Chondrocyte (in vitro differentiated cells): ENCODE measurements around the gene HOXA9. TPM values are rescaled to one million over a fixed set of nuclear protein-coding genes. Genes with fewer than 3 reads are reported as not detected.

Source experiments
- DNase-seq: peaks from one replicate; pipeline ENCODE4 v3.0.0; 2021; ENCODE audit warnings: mixed read lengths, low spot score
- H3K27ac Mint-ChIP-seq: one replicate; pipeline ENCODE4 v1.8.0; 2021; ENCODE audit warnings: mild to moderate bottlenecking, moderate library complexity, mixed read lengths; ENCODE audit not compliant: unreplicated experiment
- H3K27me3 Mint-ChIP-seq: 2 replicates; pipeline ENCODE4 v1.8.0; 2021; ENCODE audit warnings: low read depth, mixed read lengths
- H3K36me3 Mint-ChIP-seq: 2 replicates; pipeline ENCODE4 v1.8.0; 2021; ENCODE audit warnings: low read depth, mixed read lengths
- H3K4me1 Mint-ChIP-seq: 2 replicates; pipeline ENCODE4 v1.8.0; 2021; ENCODE audit warnings: low read depth, mild to moderate bottlenecking, mixed read lengths
- H3K4me3 Mint-ChIP-seq: one replicate; pipeline ENCODE4 v1.8.0; 2021; ENCODE audit warnings: mild to moderate bottlenecking, moderate library complexity, mixed read lengths; ENCODE audit not compliant: unreplicated experiment
- H3K9me3 Mint-ChIP-seq: 2 replicates; pipeline ENCODE4 v1.8.0; 2021; ENCODE audit warnings: low read depth, mixed read lengths
- total RNA-seq: library from RNA; stranded (reverse); gene quantifications from 3 replicates; pipeline ENCODE4 v1.2.1, GENCODE V29; 2021
- TF ChIP-seq, protein P1 (sequence below): fragments of 200-600 bp; sonication (generic); IDR thresholded peaks from 2 replicates; pipeline ENCODE4 v1.5.0; 2021; ENCODE audit warnings: antibody characterized with exemption, mild to moderate bottlenecking, moderate library complexity

The HOXA9 gene
- total RNA-seq, 1 donor from 2014 or later = not detected

DNA sequence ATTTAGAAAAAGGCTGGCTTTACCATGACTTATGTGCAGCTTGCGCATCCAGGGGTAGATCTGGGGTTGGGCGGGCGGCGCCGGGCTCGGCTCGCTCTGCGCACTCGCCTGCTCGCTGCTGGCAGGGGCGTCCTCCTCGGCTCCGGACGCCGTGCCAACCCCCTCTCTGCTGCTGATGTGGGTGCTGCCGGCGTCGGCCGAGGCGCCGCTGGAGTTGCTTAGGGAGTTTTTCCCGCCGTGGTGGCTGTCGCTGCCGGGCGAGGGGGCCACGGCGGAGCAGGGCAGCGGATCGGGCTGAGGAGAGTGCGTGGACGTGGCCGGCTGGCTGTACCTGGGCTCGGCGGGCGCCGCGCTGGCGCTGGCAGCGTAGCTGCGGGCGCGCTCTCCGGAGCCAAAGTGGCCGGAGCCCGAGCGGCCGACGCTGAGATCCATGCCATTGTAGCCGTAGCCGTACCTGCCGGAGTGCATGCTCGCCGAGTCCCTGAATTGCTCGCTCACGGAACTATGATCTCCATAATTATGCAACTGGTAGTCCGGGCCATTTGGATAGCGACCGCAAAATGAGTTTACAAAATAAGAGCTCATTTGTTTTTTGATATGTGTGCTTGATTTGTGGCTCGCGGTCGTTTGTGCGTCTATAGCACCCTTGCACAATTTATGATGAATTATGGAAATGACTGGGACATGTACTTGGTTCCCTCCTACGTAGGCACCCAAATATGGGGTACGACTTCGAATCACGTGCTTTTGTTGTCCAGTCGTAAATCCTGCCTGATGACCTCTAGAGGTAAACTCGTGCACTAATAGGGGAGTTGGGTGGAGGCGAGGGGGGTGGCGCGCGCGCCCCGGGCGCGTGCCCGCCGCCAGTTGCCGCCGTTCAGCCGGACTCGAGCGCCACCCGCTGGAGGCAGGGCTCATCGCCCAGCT lies 22.1 kb downstream of the HOXA9 start, which contains the start of gene HOXA5:
Gene HOXA5 (minus strand): TSS at position 659 of the 927 bp plus-strand sequence. CDS start 74 bp downstream, at position 585.
- TF ChIP-seq, protein P1, sequence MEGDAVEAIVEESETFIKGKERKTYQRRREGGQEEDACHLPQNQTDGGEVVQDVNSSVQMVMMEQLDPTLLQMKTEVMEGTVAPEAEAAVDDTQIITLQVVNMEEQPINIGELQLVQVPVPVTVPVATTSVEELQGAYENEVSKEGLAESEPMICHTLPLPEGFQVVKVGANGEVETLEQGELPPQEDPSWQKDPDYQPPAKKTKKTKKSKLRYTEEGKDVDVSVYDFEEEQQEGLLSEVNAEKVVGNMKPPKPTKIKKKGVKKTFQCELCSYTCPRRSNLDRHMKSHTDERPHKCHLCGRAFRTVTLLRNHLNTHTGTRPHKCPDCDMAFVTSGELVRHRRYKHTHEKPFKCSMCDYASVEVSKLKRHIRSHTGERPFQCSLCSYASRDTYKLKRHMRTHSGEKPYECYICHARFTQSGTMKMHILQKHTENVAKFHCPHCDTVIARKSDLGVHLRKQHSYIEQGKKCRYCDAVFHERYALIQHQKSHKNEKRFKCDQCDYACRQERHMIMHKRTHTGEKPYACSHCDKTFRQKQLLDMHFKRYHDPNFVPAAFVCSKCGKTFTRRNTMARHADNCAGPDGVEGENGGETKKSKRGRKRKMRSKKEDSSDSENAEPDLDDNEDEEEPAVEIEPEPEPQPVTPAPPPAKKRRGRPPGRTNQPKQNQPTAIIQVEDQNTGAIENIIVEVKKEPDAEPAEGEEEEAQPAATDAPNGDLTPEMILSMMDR = peak; percentile 68
- peaks cover 84% of the 10 kb centered on the region for H3K27me3 Mint-ChIP-seq
- H3K36me3 Mint-ChIP-seq = peaks cover 3% of the 10 kb centered on the region
- H3K27ac Mint-ChIP-seq = no peak within 1 kb of the TSS
- no peak for DNase-seq
- H3K9me3 Mint-ChIP-seq = peaks cover 2% of the 10 kb centered on the region
- H3K4me3 Mint-ChIP-seq = peak within 1 kb of the TSS; percentile 51
- peaks cover 12% of the 10 kb centered on the region for H3K4me1 Mint-ChIP-seq

DNA sequence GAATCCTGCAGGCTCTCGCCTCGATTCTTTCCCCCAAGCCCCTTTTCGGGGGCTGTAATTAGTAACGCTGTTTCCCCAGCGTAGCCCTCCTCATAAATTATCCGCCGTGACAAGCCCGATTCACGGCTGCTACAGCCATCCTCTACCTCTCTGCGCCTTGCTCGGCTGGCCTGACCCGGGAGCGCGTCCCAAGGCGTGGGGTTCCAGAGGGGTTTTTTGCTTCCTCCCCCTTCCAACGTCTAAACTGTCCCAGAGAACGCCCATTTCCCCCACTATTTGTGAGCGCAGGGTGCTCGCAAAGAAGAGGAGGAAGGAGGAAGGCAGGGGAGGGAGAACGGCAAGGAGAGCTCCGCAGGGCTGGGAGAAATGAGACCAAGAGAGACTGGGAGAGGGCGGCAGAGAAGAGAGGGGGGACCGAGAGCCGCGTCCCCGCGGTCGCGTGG lies 22.7 kb downstream of the HOXA9 start:
- peak overlapping the region; percentile 51 for H3K4me3 Mint-ChIP-seq
- H3K27ac Mint-ChIP-seq = no peak overlapping the region
- H3K27me3 Mint-ChIP-seq = peaks cover 86% of the 10 kb centered on the region
- TF ChIP-seq, protein P1 = no peak
- DNase-seq = no peak
- peaks cover 10% of the 10 kb centered on the region for H3K4me1 Mint-ChIP-seq
- H3K36me3 Mint-ChIP-seq = peaks cover 3% of the 10 kb centered on the region
- H3K9me3 Mint-ChIP-seq = peaks cover 2% of the 10 kb centered on the region

DNA sequence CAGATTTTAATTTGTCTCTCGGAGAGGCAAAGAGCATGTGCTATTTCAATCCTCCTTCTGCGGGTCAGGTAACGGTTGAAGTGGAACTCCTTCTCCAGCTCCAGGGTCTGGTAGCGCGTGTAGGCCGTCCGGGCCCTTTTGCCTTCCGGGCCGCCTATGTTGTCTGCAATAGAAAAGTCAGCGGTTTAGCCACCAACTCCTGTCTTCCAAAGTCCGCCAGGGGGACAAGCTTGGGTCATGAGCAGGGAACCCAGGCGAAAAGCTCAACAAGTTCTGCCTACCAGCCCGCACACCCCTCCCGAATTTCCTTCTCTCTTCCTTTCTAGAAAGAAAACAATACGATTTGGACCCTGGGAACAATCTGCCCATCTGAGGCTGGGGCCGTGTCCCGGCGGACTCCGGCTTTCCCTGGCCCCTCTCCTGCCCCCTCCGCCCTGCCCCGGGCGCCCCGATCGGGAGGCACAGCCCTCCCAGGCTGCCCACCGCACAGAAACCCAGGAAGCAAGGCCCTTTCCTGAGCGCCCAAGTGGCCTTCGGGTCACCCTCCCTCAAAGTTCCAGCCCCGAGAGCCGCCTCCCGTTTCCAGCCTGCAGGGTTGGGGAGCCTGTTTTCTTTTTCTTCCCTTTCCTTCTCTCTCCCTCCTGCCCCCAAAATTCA lies 23.3 kb downstream of the HOXA9 start:
- DNase-seq = no peak
- Mint-ChIP-seq H3K4me1 (peaks cover 10% of the 10 kb centered on the region), H3K4me3 (no peak overlapping the region), H3K27ac (no peak overlapping the region), H3K9me3 (peaks cover 2% of the 10 kb centered on the region), H3K27me3 (peaks cover 86% of the 10 kb centered on the region), H3K36me3 (peaks cover 3% of the 10 kb centered on the region)
- TF ChIP-seq, protein P1 = no peak

DNA sequence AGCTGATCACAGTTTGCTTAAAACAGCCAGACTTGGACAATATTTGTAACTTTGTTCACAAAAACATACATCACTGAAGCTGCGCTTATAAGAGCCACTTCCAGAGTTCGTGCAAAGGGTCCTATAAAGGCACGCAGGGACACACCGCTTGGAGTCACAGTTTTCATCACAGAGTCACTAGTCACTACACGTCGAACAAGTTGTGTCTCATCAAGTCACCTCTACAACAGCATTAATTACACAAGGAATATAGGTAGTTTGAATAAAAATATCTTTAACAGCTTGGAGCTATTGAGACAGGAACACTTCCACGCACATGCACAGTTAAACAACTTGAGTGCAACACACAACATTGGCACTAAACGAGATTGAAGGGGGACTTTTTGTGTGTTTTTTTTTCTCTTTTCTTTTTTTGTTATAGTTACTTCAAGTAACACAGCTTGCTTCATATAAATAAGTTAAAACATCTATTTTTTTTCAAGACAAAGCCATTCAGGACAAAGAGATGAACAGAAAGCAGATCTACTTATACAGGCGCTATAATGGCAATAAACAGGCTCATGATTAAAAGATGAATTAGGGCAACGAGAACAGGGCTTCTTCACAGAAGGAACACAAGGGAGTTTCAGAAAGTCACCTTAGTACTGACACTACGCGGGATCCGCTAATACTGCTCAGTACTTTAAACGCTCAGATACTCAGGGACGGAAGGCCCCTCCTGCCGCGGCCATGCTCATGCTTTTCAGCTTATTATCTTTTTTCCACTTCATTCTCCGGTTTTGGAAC lies 24.0 kb downstream of the HOXA9 start:
- peaks cover 86% of the 10 kb centered on the region for H3K27me3 Mint-ChIP-seq

More for the DNA sequence above, 24.0 kb downstream of the HOXA9 start:
- Mint-ChIP-seq H3K4me1 (peaks cover 10% of the 10 kb centered on the region), H3K9me3 (no peaks in the 10 kb centered on the region), H3K4me3 (no peak overlapping the region), H3K27ac (no peak overlapping the region), H3K36me3 (peaks cover 3% of the 10 kb centered on the region)
- DNase-seq = no peak
- TF ChIP-seq, protein P1 = no peak
